GM10266 (cell line): Measurements from ENCODE around the gene REELD1.

ENCODE experiments used
- DNase-seq: peaks from one replicate; pipeline ENCODE4 v3.0.0; 2012; ENCODE audit errors: extremely low spot score
- CTCF ChIP-seq: IDR thresholded peaks from 2 replicates; pipeline ENCODE4 v1.5.1; 2012; ENCODE audit warnings: mild to moderate bottlenecking, low read depth; ENCODE audit not compliant: control insufficient read depth, insufficient read depth; ENCODE audit errors: missing control alignments

REELD1 gene

GRCh38 chr4:146238107-146238506 lies 23.8 kb downstream of the REELD1 start:
- DNase-seq, result no peak
- TF ChIP-seq CTCF, result no peak

GRCh38 chr4:146243141-146243882 lies 29.0 kb downstream of the REELD1 start:
- peak; percentile 83 for DNase-seq
- TF ChIP-seq CTCF, result peak; percentile 95

- TF ChIP-seq CTCF, result no peak
- no peak for DNase-seq
Measured at GRCh38 chr4:146243883-146244277, 29.5 kb downstream of the REELD1 start.

DNA sequence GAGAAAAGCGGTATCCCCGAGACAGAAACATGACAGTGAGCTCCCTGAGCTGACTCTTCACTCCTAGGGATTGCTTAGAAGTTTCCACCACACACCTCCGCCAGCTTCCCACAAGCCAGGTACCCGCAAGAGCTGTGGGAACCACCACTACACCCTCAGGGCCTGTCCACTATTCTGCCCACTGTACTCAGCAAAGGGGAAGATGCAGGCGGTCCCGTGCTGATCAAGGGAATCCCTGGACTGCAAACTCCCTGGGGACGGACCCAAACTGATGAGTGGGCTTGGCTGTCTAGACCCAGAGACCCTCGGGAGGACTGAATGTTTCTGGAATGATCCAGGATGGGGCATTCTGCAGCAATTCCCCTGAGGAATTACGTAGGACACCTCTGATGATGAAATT lies 30.2 kb downstream of the REELD1 start:
- DNase-seq, result no peak
- no peak for TF ChIP-seq CTCF

DNA sequence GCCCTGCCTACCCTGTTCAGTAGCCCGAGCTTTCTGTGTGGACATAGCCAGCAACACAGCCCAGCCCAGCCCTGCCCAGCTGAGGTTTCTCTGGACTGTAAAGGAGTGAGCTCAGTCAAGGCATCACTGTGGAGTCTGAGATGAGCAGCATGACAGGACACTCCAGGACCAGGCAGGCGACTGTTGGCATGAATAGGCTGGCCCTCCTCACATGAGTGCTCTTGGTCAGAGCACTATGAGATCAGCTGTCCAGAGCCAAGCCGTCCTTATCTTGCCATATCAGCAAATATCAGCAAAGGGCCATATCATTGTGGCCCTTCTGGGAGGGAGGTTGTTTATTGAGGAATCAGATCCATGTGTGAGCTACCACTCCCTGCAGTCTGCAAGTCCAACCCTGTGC lies 30.9 kb downstream of the REELD1 start:
- no peak for TF ChIP-seq CTCF
- DNase-seq, result no peak

GRCh38 chr4:146245850-146246249 lies 31.5 kb downstream of the REELD1 start:
- no peak for DNase-seq

GRCh38 chr4:146246381-146246780 lies 32.0 kb downstream of the REELD1 start:
- TF ChIP-seq CTCF, result no peak
- DNase-seq, result no peak

More at GRCh38 chr4:146245850-146246249, 31.5 kb downstream of the REELD1 start:
- TF ChIP-seq CTCF, result no peak
